Transverse colon (tissue), 4 donors: Measurements from ENCODE around the gene ZNF860.

Source experiments
- EP300 ChIP-seq: sonication (generic); formaldehyde crosslinking; IDR thresholded peaks from one replicate; pipeline ENCODE4 v1.6.1; 2017; ENCODE audit warnings: antibody characterized with exemption, low read depth
- POLR2A ChIP-seq: fragments of 450-650 bp; IDR thresholded peaks from one replicate; pipeline ENCODE4 v1.6.1; 2016; ENCODE audit warnings: antibody characterized with exemption, mild to moderate bottlenecking, moderate library complexity
- POLR2AphosphoS5 ChIP-seq, 3 donors: sonication (generic); formaldehyde crosslinking; IDR thresholded peaks; one replicate each; pipeline ENCODE4 v1.6.1; 2016; ENCODE audit warnings: antibody characterized with exemption in 3 of 3
- TF ChIP-seq, protein P1 (sequence below), 5 experiments: fragments of 200-600 bp in 3 of 5; fragments of 450-650 bp in 2 of 5; sonication (generic) in 3 of 5; IDR thresholded peaks; 1 replicate in 2 of 5; 2 replicates in 3 of 5; pipeline ENCODE4 v1.5.1; 2016 to 2017; ENCODE audit warnings: antibody characterized with exemption in 5 of 5, inconsistent platforms in 3 of 5, mild to moderate bottlenecking in 2 of 5, moderate library complexity in 1 of 5

DNA sequence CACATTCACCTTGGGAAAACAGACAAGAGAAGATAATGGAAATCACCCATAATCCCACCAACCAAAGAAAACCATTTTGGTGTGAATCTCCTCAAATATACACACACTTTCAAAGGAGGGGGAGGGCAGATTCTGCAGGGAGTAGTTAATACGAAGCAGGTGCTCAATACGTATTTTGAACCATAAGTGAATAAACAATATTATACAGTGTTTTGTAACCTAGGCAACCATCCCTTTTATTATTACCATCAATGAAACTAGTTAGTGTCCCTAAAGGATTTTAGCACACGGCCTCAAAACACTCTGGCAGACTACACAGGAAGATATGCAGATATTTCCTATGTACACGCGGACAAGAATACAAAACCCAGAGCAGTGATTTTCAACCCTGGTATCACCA is 6.6 kb upstream of the ZNF860 start:
- TF ChIP-seq, protein P1, sequence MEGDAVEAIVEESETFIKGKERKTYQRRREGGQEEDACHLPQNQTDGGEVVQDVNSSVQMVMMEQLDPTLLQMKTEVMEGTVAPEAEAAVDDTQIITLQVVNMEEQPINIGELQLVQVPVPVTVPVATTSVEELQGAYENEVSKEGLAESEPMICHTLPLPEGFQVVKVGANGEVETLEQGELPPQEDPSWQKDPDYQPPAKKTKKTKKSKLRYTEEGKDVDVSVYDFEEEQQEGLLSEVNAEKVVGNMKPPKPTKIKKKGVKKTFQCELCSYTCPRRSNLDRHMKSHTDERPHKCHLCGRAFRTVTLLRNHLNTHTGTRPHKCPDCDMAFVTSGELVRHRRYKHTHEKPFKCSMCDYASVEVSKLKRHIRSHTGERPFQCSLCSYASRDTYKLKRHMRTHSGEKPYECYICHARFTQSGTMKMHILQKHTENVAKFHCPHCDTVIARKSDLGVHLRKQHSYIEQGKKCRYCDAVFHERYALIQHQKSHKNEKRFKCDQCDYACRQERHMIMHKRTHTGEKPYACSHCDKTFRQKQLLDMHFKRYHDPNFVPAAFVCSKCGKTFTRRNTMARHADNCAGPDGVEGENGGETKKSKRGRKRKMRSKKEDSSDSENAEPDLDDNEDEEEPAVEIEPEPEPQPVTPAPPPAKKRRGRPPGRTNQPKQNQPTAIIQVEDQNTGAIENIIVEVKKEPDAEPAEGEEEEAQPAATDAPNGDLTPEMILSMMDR (IDR thresholded peaks at IDR 0.05), result no peak
- TF ChIP-seq POLR2AphosphoS5 (IDR thresholded peaks at IDR 0.05) (no peak), EP300 (no peak), POLR2A (no peak)
